Immature natural killer cell (primary cell): Measurements from ENCODE around the gene RPL7L1. TPM values are rescaled to one million over a fixed set of nuclear protein-coding genes. Genes with fewer than 3 reads are reported as not detected.
A peak's percentile ranks its signal among the peaks of the same experiment; 100 is the strongest.

Experiments
- DNase-seq, 3 donors: peaks; one replicate each; pipeline ENCODE4 v3.0.0; 2022; ENCODE audit warnings: mixed read lengths in 1 of 3
- H3K27ac Mint-ChIP-seq, 6 donors: one replicate each; pipeline ENCODE4 v1.8.0; 2020; ENCODE audit warnings: mixed read lengths in 6 of 6, mild to moderate bottlenecking in 5 of 6, inconsistent platforms in 4 of 6, moderate library complexity in 3 of 6
- H3K27me3 Mint-ChIP-seq, 3 donors: one replicate each; pipeline ENCODE4 v1.8.0; 2020 to 2021; ENCODE audit warnings: low read depth in 3 of 3, mild to moderate bottlenecking in 3 of 3, mixed read lengths in 3 of 3, moderate library complexity in 3 of 3, inconsistent platforms in 1 of 3
- H3K36me3 Mint-ChIP-seq, 3 donors: one replicate each; pipeline ENCODE4 v1.8.0; 2020; ENCODE audit warnings: mixed read lengths in 3 of 3, inconsistent platforms in 2 of 3, mild to moderate bottlenecking in 2 of 3
- H3K4me1 Mint-ChIP-seq, 2 donors: one replicate each; pipeline ENCODE4 v1.8.0; 2020; ENCODE audit warnings: inconsistent platforms in 2 of 2, mild to moderate bottlenecking in 2 of 2, mixed read lengths in 2 of 2, moderate library complexity in 1 of 2
- H3K4me3 Mint-ChIP-seq, 5 donors: one replicate each; pipeline ENCODE4 v1.8.0; 2020; ENCODE audit warnings: mild to moderate bottlenecking in 5 of 5, mixed read lengths in 5 of 5, inconsistent platforms in 3 of 5, moderate library complexity in 3 of 5
- H3K9me3 Mint-ChIP-seq, 6 donors: one replicate each; pipeline ENCODE4 v1.8.0; 2020; ENCODE audit warnings: mild to moderate bottlenecking in 6 of 6, mixed read lengths in 6 of 6, inconsistent platforms in 4 of 6, moderate library complexity in 3 of 6
- polyA plus RNA-seq, 3 donors: library from polyadenylated mRNA; unstranded; fragments of 300-500 nt; fragmentation: Illumina TruSeq; gene quantifications; one replicate each; pipeline ENCODE4 v1.2.3, GENCODE V29; 2021

RPL7L1 gene
- polyA plus RNA-seq, 3 donors from 2014 or later, result 42.4 to 90.8 (median 50.5) TPM

DNA sequence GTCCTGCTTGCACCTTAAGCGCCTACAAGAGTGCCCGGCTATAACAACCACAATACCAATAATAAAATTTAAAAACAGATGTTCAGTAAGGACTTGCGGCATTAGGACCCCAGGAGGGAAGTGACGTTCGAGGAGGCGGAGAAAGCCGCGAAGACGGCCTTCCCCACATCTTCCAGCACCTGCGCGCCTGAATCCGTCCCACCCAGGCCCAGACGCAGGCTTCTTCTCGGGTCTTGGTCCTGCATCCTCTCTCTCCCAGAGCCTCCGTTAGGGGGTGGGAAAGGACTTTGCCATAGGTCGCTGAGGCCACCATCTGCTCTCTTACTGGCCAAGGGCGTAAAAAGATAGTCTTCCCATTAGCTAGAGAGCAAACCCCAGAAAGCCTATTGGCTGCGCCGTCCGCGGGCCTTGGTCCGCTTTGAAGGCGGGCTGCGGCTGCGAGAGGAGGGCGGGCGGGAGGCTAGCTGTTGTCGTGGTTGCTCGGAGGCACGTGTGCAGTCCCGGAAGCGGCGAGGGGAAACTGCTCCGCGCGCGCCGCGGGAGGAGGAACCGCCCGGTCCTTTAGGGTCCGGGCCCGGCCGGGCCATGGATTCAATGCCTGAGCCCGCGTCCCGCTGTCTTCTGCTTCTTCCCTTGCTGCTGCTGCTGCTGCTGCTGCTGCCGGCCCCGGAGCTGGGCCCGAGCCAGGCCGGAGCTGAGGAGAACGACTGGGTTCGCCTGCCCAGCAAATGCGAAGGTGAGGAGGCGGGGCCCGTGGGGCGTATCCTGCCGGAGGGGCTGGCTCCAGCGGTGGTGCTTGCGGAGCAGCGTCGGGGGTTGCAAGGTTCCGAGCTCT is 49.8 kb downstream of the RPL7L1 start, which contains the start of gene CNPY3:
Gene CNPY3 (plus strand): TSS at position 495 of the 835 bp plus-strand sequence. CDS start 91 bp downstream, at position 586.
- Mint-ChIP-seq H3K36me3 (peaks cover 0 to 4% (median 0%) of the 10 kb centered on the region in 3 donors), H3K27me3 (peaks cover 2 to 17% (median 13%) of the 10 kb centered on the region in 3 donors), H3K4me1 (peaks cover 51 to 54% of the 10 kb centered on the region in 2 donors), H3K9me3 (no peaks in the 10 kb centered on the region), H3K27ac (peak within 1 kb of the TSS; percentile 96 to 100 (median 99)), H3K4me3 (peak within 1 kb of the TSS; percentile 95 to 99 (median 97))
- DNase-seq, result peak; percentile 95 to 97 (median 96)

DNA sequence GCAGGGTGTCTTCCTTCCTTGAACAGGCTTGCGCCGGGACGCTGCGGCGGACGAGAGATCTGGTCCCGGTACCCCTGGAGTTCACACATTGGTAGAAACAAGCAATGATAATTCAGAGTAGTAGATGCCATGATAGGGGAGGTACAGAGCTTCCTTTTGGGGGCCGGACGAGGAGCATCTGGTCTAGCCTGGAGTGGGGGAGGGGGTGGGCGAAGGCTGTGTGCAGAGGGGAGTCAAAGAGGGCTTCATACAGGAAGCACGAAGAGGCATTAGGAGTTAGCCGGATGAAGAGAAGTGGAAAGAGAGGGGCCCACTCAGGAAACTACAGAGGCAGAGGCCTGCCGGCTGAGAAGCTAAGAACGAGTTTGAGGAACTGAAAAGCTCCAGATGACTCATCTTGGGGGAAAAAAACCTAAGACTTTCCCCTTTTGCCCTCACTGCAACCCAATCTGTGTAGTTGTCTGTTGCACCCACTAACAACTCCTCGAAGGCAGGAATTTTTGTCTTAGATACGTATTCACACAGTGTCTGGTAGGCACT is 50.5 kb downstream of the RPL7L1 start:
- Mint-ChIP-seq H3K4me1 (peaks cover 51 to 56% of the 10 kb centered on the region in 2 donors), H3K9me3 (no peaks in the 10 kb centered on the region), H3K4me3 (peak overlapping the region; percentile 95 to 99 (median 97)), H3K27ac (peak overlapping the region; percentile 96 to 100 (median 99)), H3K27me3 (peaks cover 2 to 17% (median 13%) of the 10 kb centered on the region in 3 donors), H3K36me3 (peaks cover 0 to 4% (median 0%) of the 10 kb centered on the region in 3 donors)
- no peak for DNase-seq

DNA sequence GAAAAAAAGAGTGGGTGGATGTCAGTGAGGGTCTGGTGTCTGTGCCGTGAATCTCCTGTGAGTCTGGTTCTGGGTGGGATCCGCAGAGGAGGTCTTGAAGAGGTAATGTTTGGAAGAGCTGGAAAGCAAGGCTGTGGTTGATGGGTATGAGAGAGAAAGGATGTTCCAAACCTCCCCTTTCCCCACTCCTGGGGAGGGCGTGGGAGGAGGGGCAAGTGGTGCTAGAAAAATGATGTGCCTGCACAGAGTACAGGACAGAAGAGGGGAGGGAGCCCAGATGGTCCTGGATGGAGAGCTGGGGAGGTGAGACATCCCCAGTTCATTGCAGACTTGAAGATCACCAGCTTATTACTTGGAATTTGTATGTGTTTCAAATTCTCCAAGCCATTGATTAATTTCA is 53.0 kb downstream of the RPL7L1 start:
- Mint-ChIP-seq H3K4me3 (peak overlapping the region in 4 of 5 donors; percentile 1 to 43 (median 20)), H3K27me3 (peaks cover 3 to 17% (median 13%) of the 10 kb centered on the region in 3 donors), H3K27ac (peak overlapping the region; percentile 76 to 99 (median 90)), H3K36me3 (peaks cover 7 to 11% (median 9%) of the 10 kb centered on the region in 3 donors), H3K9me3 (no peaks in the 10 kb centered on the region), H3K4me1 (peaks cover 54 to 69% of the 10 kb centered on the region in 2 donors)
- DNase-seq, result no peak

DNA sequence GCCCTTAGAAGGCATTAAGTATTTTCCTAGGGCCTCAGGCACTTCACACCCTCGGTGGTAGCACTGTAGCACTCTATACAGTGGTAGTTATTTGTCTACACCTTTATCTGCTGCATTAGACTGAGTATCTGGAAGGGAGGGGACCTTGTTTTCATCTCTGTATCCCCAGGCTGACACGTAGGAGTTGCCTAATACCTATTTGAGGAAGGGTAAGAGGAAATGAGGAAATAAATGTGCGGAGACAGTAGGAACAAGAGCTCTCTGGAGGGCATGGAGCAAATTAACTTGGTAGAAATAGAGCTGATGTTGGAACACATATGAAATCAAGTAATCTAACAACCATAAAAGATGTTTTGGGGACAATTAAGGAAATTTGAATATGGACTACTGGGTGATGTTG is 53.8 kb downstream of the RPL7L1 start:
- H3K4me1 Mint-ChIP-seq, result peaks cover 55 to 73% of the 10 kb centered on the region in 2 donors
- peaks cover 7 to 15% (median 13%) of the 10 kb centered on the region in 3 donors for H3K36me3 Mint-ChIP-seq
- DNase-seq, result no peak
- H3K4me3 Mint-ChIP-seq, result peak overlapping the region in 3 of 5 donors; percentile 16 to 41 (median 35)
- peaks cover 3 to 17% (median 13%) of the 10 kb centered on the region in 3 donors for H3K27me3 Mint-ChIP-seq
- no peaks in the 10 kb centered on the region for H3K9me3 Mint-ChIP-seq
- H3K27ac Mint-ChIP-seq, result peak overlapping the region in 5 of 6 donors; percentile 76 to 99 (median 84)

DNA sequence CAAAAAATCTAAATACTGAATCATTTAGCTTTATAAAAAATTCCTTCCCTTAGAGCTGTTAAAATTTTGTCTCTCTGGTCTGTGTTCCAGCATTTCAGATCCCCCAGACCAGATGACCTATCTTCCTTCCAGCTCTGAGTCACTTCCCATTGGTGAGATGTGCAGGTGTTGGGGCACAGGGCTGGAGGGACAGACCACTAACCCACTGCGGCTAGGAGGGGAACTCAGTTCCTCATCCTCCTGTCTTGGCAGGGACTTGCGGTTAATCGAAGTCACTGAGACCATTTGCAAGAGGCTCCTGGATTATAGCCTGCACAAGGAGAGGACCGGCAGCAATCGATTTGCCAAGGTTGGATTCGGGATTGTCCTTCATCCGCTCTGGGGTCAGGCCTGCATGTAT is 55.9 kb downstream of the RPL7L1 start:
- no peak overlapping the region for H3K4me3 Mint-ChIP-seq
- H3K36me3 Mint-ChIP-seq, result peaks cover 7 to 15% (median 13%) of the 10 kb centered on the region in 3 donors
- peaks cover 0 to 3% (median under 1%) of the 10 kb centered on the region in 3 donors for H3K27me3 Mint-ChIP-seq
- peaks cover 39 to 56% of the 10 kb centered on the region in 2 donors for H3K4me1 Mint-ChIP-seq
- no peaks in the 10 kb centered on the region for H3K9me3 Mint-ChIP-seq
- H3K27ac Mint-ChIP-seq, result no peak overlapping the region
- DNase-seq, result no peak

DNA sequence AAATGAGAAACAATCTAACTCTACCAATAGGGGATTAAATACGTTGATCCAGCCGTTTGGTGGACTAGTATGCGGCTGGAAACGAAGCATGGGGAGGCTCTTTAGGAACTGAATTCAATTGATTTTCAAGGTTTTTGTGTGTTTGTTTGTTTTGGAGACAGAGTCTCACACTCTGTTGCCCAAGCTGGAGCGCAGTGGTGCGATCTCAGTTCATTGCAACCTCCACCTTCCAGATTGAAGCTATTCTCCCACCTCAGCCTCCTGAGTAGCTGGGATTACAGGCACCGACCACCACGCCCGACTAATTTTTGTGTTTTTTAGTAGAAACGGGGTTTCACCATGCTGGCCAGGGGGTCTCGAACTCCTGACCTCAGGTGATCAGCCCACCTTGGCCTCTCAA is 57.0 kb downstream of the RPL7L1 start:
- Mint-ChIP-seq H3K4me1 (peaks cover 28 to 45% of the 10 kb centered on the region in 2 donors), H3K4me3 (no peak overlapping the region), H3K9me3 (no peaks in the 10 kb centered on the region), H3K27ac (no peak overlapping the region), H3K27me3 (peaks cover 0 to 3% (median 0%) of the 10 kb centered on the region in 3 donors), H3K36me3 (peaks cover 7 to 15% (median 13%) of the 10 kb centered on the region in 3 donors)
- DNase-seq, result no peak

DNA sequence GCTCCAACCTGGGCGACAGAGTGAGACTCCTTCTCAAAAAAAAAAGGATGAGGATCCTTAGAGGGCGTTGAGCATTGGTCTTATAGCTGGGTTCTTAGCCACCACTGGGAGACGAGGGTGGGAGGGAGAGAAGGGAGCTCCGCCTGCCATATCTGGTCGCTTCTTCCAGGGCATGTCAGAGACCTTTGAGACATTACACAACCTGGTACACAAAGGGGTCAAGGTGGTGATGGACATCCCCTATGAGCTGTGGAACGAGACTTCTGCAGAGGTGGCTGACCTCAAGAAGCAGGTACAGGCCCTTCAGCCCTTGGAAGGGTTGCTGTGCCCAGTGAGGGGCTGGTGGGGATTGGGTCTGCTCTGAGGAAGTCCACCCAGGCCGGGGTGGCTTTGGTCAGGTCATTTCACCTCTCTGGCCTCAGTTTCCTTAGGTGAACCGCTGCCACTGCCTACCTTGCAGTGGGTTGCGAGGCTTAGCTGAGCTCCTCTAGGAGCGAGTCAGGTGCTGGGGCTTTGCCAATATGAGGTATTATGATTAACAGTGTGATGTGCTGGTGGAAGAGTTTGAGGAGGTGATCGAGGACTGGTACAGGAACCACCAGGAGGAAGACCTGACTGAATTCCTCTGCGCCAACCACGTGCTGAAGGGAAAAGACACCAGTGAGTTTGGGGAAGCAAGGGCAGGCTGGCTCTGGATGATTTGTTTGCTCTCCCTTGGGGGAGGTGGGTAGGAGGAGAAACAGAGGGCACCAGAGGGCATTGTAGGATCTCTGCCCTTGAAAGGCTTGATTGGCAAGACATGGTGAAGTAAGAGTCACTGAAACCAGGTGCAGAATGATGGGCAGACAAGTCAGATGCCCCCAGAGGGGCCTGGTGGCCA is 58.4 kb downstream of the RPL7L1 start:
- peaks cover 0 to 3% (median 0%) of the 10 kb centered on the region in 3 donors for H3K27me3 Mint-ChIP-seq
- H3K9me3 Mint-ChIP-seq, result no peaks in the 10 kb centered on the region
- H3K36me3 Mint-ChIP-seq, result peaks cover 7 to 15% (median 13%) of the 10 kb centered on the region in 3 donors
- no peak overlapping the region for H3K4me3 Mint-ChIP-seq
- no peak for DNase-seq
- H3K27ac Mint-ChIP-seq, result peak overlapping the region in 1 of 6 donors; percentile 41
- peaks cover 15 to 34% of the 10 kb centered on the region in 2 donors for H3K4me1 Mint-ChIP-seq

DNA sequence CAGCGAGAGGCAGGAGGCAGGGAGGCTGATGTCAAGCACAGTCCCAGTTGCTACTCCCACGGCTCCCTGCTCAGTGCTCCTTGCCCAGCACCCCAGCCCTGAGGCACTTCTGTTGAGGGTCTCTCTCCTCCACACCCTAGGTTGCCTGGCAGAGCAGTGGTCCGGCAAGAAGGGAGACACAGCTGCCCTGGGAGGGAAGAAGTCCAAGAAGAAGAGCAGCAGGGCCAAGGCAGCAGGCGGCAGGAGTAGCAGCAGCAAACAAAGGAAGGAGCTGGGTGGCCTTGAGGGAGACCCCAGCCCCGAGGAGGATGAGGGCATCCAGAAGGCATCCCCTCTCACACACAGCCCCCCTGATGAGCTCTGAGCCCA is 59.0 kb downstream of the RPL7L1 start:
- H3K9me3 Mint-ChIP-seq, result no peaks in the 10 kb centered on the region
- peaks cover 4 to 16% (median 13%) of the 10 kb centered on the region in 3 donors for H3K36me3 Mint-ChIP-seq
- H3K4me1 Mint-ChIP-seq, result peaks cover 9 to 27% of the 10 kb centered on the region in 2 donors
- no peak overlapping the region for H3K4me3 Mint-ChIP-seq
- DNase-seq, result no peak
- peaks cover 0 to 3% (median 0%) of the 10 kb centered on the region in 3 donors for H3K27me3 Mint-ChIP-seq
- no peak overlapping the region for H3K27ac Mint-ChIP-seq

DNA sequence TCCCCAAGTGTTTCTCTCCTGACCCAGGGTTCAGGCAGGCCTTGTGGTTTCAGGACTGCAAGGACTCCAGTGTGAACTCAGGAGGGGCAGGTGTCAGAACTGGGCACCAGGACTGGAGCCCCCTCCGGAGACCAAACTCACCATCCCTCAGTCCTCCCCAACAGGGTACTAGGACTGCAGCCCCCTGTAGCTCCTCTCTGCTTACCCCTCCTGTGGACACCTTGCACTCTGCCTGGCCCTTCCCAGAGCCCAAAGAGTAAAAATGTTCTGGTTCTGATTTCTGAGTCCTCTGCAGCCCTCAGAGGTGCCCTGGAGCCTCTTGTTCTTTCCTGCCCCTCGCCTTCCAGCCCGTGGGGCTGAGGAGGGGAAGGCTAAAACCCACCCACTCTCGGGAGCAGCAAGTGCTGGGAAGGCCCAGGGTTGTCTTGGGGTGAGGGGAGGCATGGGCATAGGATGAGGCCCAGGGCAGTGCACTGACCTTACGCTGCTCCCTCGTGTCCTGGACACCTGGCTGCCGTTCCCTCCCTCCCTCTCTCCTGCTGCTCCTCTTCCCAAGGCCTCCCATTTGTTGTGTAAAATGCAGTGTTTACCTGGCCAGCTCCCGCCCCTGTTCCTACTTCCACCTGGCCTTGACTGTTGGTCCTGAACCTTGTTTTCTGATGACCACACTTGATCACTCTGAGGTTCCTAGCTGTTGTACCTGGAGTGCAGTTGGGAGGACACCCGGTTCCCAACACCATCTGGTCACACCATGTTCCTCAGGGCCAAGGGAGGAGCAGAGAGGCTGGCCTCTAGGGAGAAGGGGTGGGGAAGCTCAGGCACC is 59.8 kb downstream of the RPL7L1 start:
- H3K4me3 Mint-ChIP-seq, result no peak overlapping the region
- DNase-seq, result no peak
- H3K27ac Mint-ChIP-seq, result peak overlapping the region in 1 of 6 donors; percentile 16
- peaks cover 7 to 18% (median 13%) of the 10 kb centered on the region in 3 donors for H3K36me3 Mint-ChIP-seq
- peaks cover 0 to 1% (median 0%) of the 10 kb centered on the region in 3 donors for H3K27me3 Mint-ChIP-seq
- H3K9me3 Mint-ChIP-seq, result no peaks in the 10 kb centered on the region
- H3K4me1 Mint-ChIP-seq, result peaks cover 6 to 21% of the 10 kb centered on the region in 2 donors

Other genes with a start within 250 kb of the RPL7L1 start
- gene PRPH2, start 157.0 kb upstream of the RPL7L1 start, polyA plus RNA-seq, result under 1 TPM in 2 of 3 donors, not detected in 1; 0.08 to 0.25 TPM
- gene TBCC, start 133.5 kb upstream of the RPL7L1 start, polyA plus RNA-seq, result 100 to 1,000 TPM; 109 to 140 (median 134) TPM
- gene BICRAL, start 97.6 kb upstream of the RPL7L1 start, polyA plus RNA-seq, result 1 to 10 TPM; 1.9 to 5.3 (median 2.4) TPM
- gene PTCRA, start 36.4 kb downstream of the RPL7L1 start, polyA plus RNA-seq, result 1 to 10 TPM in 1 of 3 donors, under 1 TPM in 1, not detected in 1; 0.62 to 3.1 TPM
- gene CNPY3, start 49.9 kb downstream of the RPL7L1 start, polyA plus RNA-seq, result 100 to 1,000 TPM in 2 of 3 donors, 10 to 100 TPM in 1; 92.9 to 129 (median 119) TPM
- gene GNMT, start 81.1 kb downstream of the RPL7L1 start, polyA plus RNA-seq, result under 1 TPM in 1 of 3 donors, not detected in 2; 0.55 TPM
- 10 to 100 TPM; 12.2 to 18.1 (median 16.4) TPM for gene PEX6, start 99.6 kb downstream of the RPL7L1 start, polyA plus RNA-seq
- 10 to 100 TPM; 17.1 to 29.9 (median 17.7) TPM for gene PPP2R5D, start 105.0 kb downstream of the RPL7L1 start, polyA plus RNA-seq
- gene MEA1, start 134.3 kb downstream of the RPL7L1 start, polyA plus RNA-seq, result 100 to 1,000 TPM in 1 of 3 donors, 10 to 100 TPM in 2; 92.4 to 157 (median 97.6) TPM
- 100 to 1,000 TPM; 123 to 228 (median 143) TPM for gene KLHDC3, start 134.6 kb downstream of the RPL7L1 start, polyA plus RNA-seq
- 10 to 100 TPM; 56.1 to 81.4 (median 78.9) TPM for gene RRP36, start 142.0 kb downstream of the RPL7L1 start, polyA plus RNA-seq
- gene CUL7, start 174.2 kb downstream of the RPL7L1 start, polyA plus RNA-seq, result 1 to 10 TPM in 2 of 3 donors, under 1 TPM in 1; 0.90 to 3.4 (median 1.3) TPM
- 10 to 100 TPM; 37.5 to 60.8 (median 54.0) TPM for gene MRPL2, start 179.8 kb downstream of the RPL7L1 start, polyA plus RNA-seq
- gene KLC4, start 180.0 kb downstream of the RPL7L1 start, polyA plus RNA-seq, result 10 to 100 TPM in 2 of 3 donors, 1 to 10 TPM in 1; 9.1 to 14.4 (median 11.0) TPM
- gene PTK7, start 196.7 kb downstream of the RPL7L1 start, polyA plus RNA-seq, result 1 to 10 TPM in 2 of 3 donors, not detected in 1; 1.1 TPM